H9 (cell line): ENCODE data around the gene CTU2. TPM values are rescaled to one million over a fixed set of nuclear protein-coding genes. Genes with fewer than 3 reads are reported as not detected.

ENCODE experiments used
- DNase-seq: peaks from one replicate; pipeline ENCODE4 v3.0.0-alpha.2; 2017
- H2AFZ ChIP-seq: one replicate; pipeline ENCODE4 v1.6.1; 2013; ENCODE audit warnings: mild to moderate bottlenecking, low read length, control low read depth, moderate library complexity
- H2AK5ac ChIP-seq: 2 replicates; pipeline ENCODE4 v1.6.1; 2013; ENCODE audit warnings: low read length, control low read depth, mixed read lengths; ENCODE audit not compliant: insufficient read length
- H2BK120ac ChIP-seq: one replicate; pipeline ENCODE4 v1.6.1; 2013; ENCODE audit warnings: low read depth, mild to moderate bottlenecking, low read length, control low read depth, inconsistent platforms; ENCODE audit not compliant: poor library complexity, severe bottlenecking
- H2BK12ac ChIP-seq: 2 replicates; pipeline ENCODE4 v1.6.1; 2013; ENCODE audit warnings: low read length, control low read depth, mixed read lengths, low read depth; ENCODE audit not compliant: insufficient read length
- H2BK15ac ChIP-seq: 2 replicates; pipeline ENCODE4 v1.6.1; 2013; ENCODE audit warnings: low read depth, low read length, control low read depth
- H2BK20ac ChIP-seq: one replicate; pipeline ENCODE4 v1.6.1; 2013; ENCODE audit warnings: low read depth, mild to moderate bottlenecking, low read length, control low read depth, inconsistent platforms; ENCODE audit not compliant: poor library complexity, severe bottlenecking
- H2BK5ac ChIP-seq: 2 replicates; pipeline ENCODE4 v1.6.1; 2013; ENCODE audit warnings: low read length, control low read depth, mixed read lengths; ENCODE audit not compliant: insufficient read length
- H3K14ac ChIP-seq: 2 replicates; pipeline ENCODE4 v1.6.1; 2013; ENCODE audit warnings: low read length, control low read depth; ENCODE audit not compliant: insufficient read depth
- H3K18ac ChIP-seq: 2 replicates; pipeline ENCODE4 v1.6.1; 2013; ENCODE audit warnings: low read depth, mild to moderate bottlenecking, mixed read lengths, low read length, control low read depth; ENCODE audit not compliant: insufficient read length
- H3K23ac ChIP-seq: 2 replicates; pipeline ENCODE4 v1.6.1; 2013; ENCODE audit warnings: low read length, control low read depth, mixed read lengths, low read depth; ENCODE audit not compliant: insufficient read length
- H3K23me2 ChIP-seq: 2 replicates; pipeline ENCODE4 v1.6.1; 2013; ENCODE audit warnings: low read depth, mild to moderate bottlenecking, mixed read lengths, low read length, control low read depth; ENCODE audit not compliant: insufficient read length, poor library complexity, severe bottlenecking
- H3K27ac ChIP-seq: 2 replicates; pipeline ENCODE4 v1.5.1; 2013; ENCODE audit warnings: low read length, control low read depth, mixed read lengths, low read depth; ENCODE audit not compliant: insufficient read length
- H3K27me3 ChIP-seq: 2 replicates; pipeline ENCODE4 v1.6.1; 2013; ENCODE audit warnings: low read length, control low read depth, inconsistent platforms; ENCODE audit not compliant: insufficient read depth
- H3K4ac ChIP-seq: 2 replicates; pipeline ENCODE4 v1.6.1; 2013; ENCODE audit warnings: low read depth, mild to moderate bottlenecking, control low read depth, inconsistent platforms, low read length, moderate library complexity
- H3K4me1 ChIP-seq: 2 replicates; pipeline ENCODE4 v1.6.1; 2013; ENCODE audit warnings: low read length, control low read depth, inconsistent platforms; ENCODE audit not compliant: insufficient read depth
- H3K4me2 ChIP-seq: 2 replicates; pipeline ENCODE4 v1.6.1; 2013; ENCODE audit warnings: low read length, control low read depth, mixed read lengths; ENCODE audit not compliant: insufficient read length, insufficient read depth
- H3K56ac ChIP-seq: 2 replicates; pipeline ENCODE4 v1.6.1; 2013; ENCODE audit warnings: low read depth, mild to moderate bottlenecking, mixed read lengths, low read length, control low read depth; ENCODE audit not compliant: insufficient read length
- H3K79me1 ChIP-seq: 2 replicates; pipeline ENCODE4 v1.6.1; 2013; ENCODE audit warnings: low read depth, mild to moderate bottlenecking, moderate library complexity, low read length, control low read depth, inconsistent platforms; ENCODE audit not compliant: insufficient read depth, poor library complexity, severe bottlenecking
- H3K79me2 ChIP-seq: 2 replicates; pipeline ENCODE4 v1.6.1; 2013; ENCODE audit warnings: low read length, control low read depth, inconsistent platforms; ENCODE audit not compliant: insufficient read depth
- H3K9ac ChIP-seq: 2 replicates; pipeline ENCODE4 v1.6.1; 2013; ENCODE audit warnings: low read length, control low read depth, mixed read lengths; ENCODE audit not compliant: insufficient read length; ENCODE audit errors: extremely low read depth
- H3K9me3 ChIP-seq: one replicate; pipeline ENCODE4 v1.6.1; 2013; ENCODE audit warnings: low read depth, low read length, inconsistent platforms; ENCODE audit not compliant: control insufficient read depth
- H3T11ph ChIP-seq: one replicate; pipeline ENCODE4 v1.6.1; 2013; ENCODE audit warnings: mild to moderate bottlenecking, low read length, control low read depth, inconsistent platforms
- H4K20me1 ChIP-seq: one replicate; pipeline ENCODE4 v1.6.1; 2013; ENCODE audit not compliant: control insufficient read depth, insufficient read length, insufficient read depth
- H4K5ac ChIP-seq: 2 replicates; pipeline ENCODE4 v1.6.1; 2013; ENCODE audit warnings: low read depth, mild to moderate bottlenecking, mixed read lengths, low read length, control low read depth; ENCODE audit not compliant: insufficient read length
- H4K8ac ChIP-seq: replicated peaks from 2 replicates; pipeline ENCODE4 v1.6.1; 2013; ENCODE audit warnings: low read length, control low read depth, mixed read lengths, low read depth; ENCODE audit not compliant: insufficient read length
- H4K91ac ChIP-seq: 2 replicates; pipeline ENCODE4 v1.6.1; 2013; ENCODE audit warnings: low read depth, mild to moderate bottlenecking, moderate library complexity, mixed read lengths, low read length, control low read depth; ENCODE audit not compliant: insufficient read length
- H3K27ac Mint-ChIP-seq, 3 experiments: 2 replicates in 2 of 3; 3 replicates in 1 of 3; pipeline ENCODE4 v1.8.0; 2020 to 2021; ENCODE audit warnings: mixed read lengths in 3 of 3, mild to moderate bottlenecking in 1 of 3, moderate library complexity in 1 of 3
- H3K27me3 Mint-ChIP-seq: 2 replicates; pipeline ENCODE4 v1.8.0; 2021; ENCODE audit warnings: low read depth, mild to moderate bottlenecking, moderate library complexity, mixed read lengths
- H3K36me3 Mint-ChIP-seq, 3 experiments: 2 replicates in 2 of 3; 3 replicates in 1 of 3; pipeline ENCODE4 v1.8.0; 2020 to 2021; ENCODE audit warnings: low read depth in 3 of 3, mixed read lengths in 3 of 3; ENCODE audit not compliant: insufficient read depth in 1 of 3
- H3K4me1 Mint-ChIP-seq, 2 experiments: 2 replicates each; pipeline ENCODE4 v1.8.0; 2020; ENCODE audit warnings: mixed read lengths in 2 of 2
- H3K4me3 Mint-ChIP-seq, 2 experiments: 2 replicates in 1 of 2; 3 replicates in 1 of 2; pipeline ENCODE4 v1.8.0; 2020 to 2021; ENCODE audit warnings: mild to moderate bottlenecking in 2 of 2, mixed read lengths in 2 of 2, moderate library complexity in 1 of 2
- H3K9me3 Mint-ChIP-seq, 2 experiments: 2 replicates in 1 of 2; 3 replicates in 1 of 2; pipeline ENCODE4 v1.8.0; 2020; ENCODE audit warnings: mild to moderate bottlenecking in 2 of 2, mixed read lengths in 2 of 2, moderate library complexity in 1 of 2
- WGBS: extraction: QIAGEN DNeasy Blood & Tissue Kit; methylation state at CpG from one replicate; pipeline ENCODE4 v1.1.7; 2013; ENCODE audit warnings: missing lambda C conversion rate, low lambda C conversion rate, mixed read lengths; ENCODE audit not compliant: insufficient read length; ENCODE audit errors: extremely low coverage; 5-methylcytosine and 5-hydroxymethylcytosine counted together
- total RNA-seq: library from RNA; stranded (reverse); gene quantifications from 2 replicates; pipeline ENCODE4 v1.2.1, GENCODE V29; 2021
- TF ChIP-seq, protein P1 (sequence below): fragments of 200-600 bp; sonication (generic); conservative IDR thresholded peaks from 3 replicates; pipeline ENCODE4 v1.8.0; 2021; ENCODE audit warnings: antibody characterized with exemption, mild to moderate bottlenecking

Gene CTU2
- total RNA-seq, 1 experiment from 2014 or later, result 32.8 TPM

DNA sequence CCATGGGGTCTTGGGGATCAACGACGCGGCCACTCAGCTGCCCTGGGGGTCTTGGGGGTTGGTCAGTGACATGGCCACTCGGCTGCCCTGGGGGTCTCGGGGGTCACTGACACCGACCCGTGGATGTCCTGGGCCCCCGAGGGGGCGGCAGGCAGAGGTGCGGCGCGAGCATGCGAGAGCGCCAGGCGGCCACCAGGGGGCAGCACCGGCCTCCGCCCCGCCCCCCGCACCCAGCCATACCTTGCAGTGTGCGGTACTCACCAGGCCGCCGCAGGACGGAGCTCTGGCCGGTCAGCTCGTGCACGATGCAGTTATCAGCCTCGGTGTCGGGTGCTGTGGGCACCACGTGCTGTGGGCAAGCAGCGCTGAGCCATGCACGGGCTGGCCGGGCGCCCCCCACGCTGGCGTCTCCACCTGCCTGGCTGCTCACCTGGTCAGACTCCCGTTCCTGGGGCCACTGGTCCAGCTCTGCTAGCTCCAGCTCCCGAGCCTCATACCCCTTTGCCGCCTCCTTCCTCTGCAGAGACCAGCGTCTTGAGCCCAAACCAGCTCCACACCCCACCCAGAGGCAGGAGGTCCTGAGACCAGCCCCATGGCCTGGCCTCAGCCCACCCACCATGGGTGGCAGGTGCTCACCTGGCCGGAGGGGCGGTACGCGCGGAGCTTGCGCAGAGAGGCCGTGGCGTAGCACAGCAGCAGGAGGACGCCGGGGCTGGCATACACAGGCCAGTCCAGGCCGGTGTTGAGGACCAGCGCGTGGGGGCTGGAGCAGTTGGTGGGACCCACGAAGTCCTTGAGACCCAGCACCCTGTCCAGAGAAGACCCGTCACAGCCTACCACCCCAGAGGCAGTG is 31.2 kb downstream of the CTU2 start:
- H3K4me2 ChIP-seq, result no peak overlapping the region
- no peak overlapping the region for H3K56ac ChIP-seq
- no peaks in the 10 kb centered on the region for H3K4me1 ChIP-seq
- no peak overlapping the region for H3K18ac ChIP-seq
- no peak overlapping the region for H4K91ac ChIP-seq
- H3K4me1 Mint-ChIP-seq, result 0 out of 4 replicates have a peak, but pooled peaks cover 0 to 3% of the 10 kb centered on the region in 2 experiments
- H3K9me3 Mint-ChIP-seq, result no peaks in the 10 kb centered on the region
- no peaks in the 10 kb centered on the region for H3K27me3 ChIP-seq
- H3K27ac ChIP-seq, result no peak overlapping the region
- no CpG with 5 or more reads among the region's 54 CpGs for WGBS
- peak; percentile 77 for DNase-seq
- no peak overlapping the region for H2BK5ac ChIP-seq
- H3K9me3 ChIP-seq, result no peaks in the 10 kb centered on the region
- H4K8ac ChIP-seq, result no peak overlapping the region
- no peak overlapping the region for H4K5ac ChIP-seq
- no peak overlapping the region for H2BK120ac ChIP-seq
- H3K79me1 ChIP-seq, result no peaks in the 10 kb centered on the region
- H4K20me1 ChIP-seq, result no peaks in the 10 kb centered on the region
- H3K23me2 ChIP-seq, result no peaks in the 10 kb centered on the region
- H2BK20ac ChIP-seq, result no peak overlapping the region
- H2BK15ac ChIP-seq, result no peak overlapping the region
- no peak overlapping the region for H2AFZ ChIP-seq
- no peak overlapping the region for H3K14ac ChIP-seq
- H2BK12ac ChIP-seq, result no peak overlapping the region
- H3K27me3 Mint-ChIP-seq, result no peaks in the 10 kb centered on the region; the same call in 1 of the 2 replicates
- H3K4ac ChIP-seq, result no peak overlapping the region
- no peak overlapping the region for H3K9ac ChIP-seq
- H3T11ph ChIP-seq, result no peak overlapping the region
- TF ChIP-seq, protein P1, sequence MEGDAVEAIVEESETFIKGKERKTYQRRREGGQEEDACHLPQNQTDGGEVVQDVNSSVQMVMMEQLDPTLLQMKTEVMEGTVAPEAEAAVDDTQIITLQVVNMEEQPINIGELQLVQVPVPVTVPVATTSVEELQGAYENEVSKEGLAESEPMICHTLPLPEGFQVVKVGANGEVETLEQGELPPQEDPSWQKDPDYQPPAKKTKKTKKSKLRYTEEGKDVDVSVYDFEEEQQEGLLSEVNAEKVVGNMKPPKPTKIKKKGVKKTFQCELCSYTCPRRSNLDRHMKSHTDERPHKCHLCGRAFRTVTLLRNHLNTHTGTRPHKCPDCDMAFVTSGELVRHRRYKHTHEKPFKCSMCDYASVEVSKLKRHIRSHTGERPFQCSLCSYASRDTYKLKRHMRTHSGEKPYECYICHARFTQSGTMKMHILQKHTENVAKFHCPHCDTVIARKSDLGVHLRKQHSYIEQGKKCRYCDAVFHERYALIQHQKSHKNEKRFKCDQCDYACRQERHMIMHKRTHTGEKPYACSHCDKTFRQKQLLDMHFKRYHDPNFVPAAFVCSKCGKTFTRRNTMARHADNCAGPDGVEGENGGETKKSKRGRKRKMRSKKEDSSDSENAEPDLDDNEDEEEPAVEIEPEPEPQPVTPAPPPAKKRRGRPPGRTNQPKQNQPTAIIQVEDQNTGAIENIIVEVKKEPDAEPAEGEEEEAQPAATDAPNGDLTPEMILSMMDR, result peak; percentile 99
- no peak overlapping the region for H3K27ac Mint-ChIP-seq
- H3K79me2 ChIP-seq, result no peaks in the 10 kb centered on the region
- peaks cover 2 to 4% (median 3%) of the 10 kb centered on the region in 3 experiments; a peak in 4 of 7 replicates for H3K36me3 Mint-ChIP-seq
- no peak overlapping the region for H2AK5ac ChIP-seq
- H3K4me3 Mint-ChIP-seq, result no peak overlapping the region
- no peak overlapping the region for H3K23ac ChIP-seq
